ENCODE data around the gene DLK1. TPM values are rescaled to one million over a fixed set of nuclear protein-coding genes. Genes with fewer than 3 reads are reported as not detected.

Gene DLK1
- total and polyA plus RNA-seq, 2 of the 13 experiments (the other 11 are each of a cell fraction or from before 2014, with no cell fraction given), result 95.5 to 312 TPM

DNA sequence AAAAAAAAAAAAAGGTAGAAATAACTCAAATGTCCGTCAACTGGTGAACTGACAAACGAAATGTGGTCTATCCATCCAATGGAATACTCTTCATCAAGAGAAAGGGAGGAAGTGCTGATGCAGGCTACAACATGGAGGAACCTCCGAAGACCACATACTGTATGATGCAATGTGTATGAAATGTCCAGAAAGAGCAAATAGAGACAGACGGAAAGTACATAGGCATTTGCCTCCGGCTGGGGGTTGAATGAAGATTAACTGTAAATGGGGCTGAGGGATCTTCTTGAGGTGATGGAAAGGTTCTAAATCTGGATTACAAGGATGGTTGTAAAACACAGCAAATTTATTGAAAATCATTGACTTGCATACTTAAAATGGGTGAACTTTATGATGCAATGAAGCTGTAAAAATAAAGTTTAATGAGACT lies 35.4 kb downstream of the DLK1 start (continued):
- no peak for TF ChIP-seq KDM2A (CRISPR knock-in tag; IDR thresholded peaks at IDR 0.05; ENCODE audit: borderline replicate concordance, low read depth)
- TF ChIP-seq ZNF644 (CRISPR knock-in tag; IDR thresholded peaks at IDR 0.05; ENCODE audit: low read depth), result peak; percentile 97
- TF ChIP-seq RXRA (CRISPR knock-in tag; IDR thresholded peaks at IDR 0.05), result no peak
- TF ChIP-seq KMT2B (CRISPR knock-in tag; IDR thresholded peaks at IDR 0.05), result 0 out of 2 replicates have a peak, but pooled peaks have one; percentile 39
- TF ChIP-seq, protein P1, sequence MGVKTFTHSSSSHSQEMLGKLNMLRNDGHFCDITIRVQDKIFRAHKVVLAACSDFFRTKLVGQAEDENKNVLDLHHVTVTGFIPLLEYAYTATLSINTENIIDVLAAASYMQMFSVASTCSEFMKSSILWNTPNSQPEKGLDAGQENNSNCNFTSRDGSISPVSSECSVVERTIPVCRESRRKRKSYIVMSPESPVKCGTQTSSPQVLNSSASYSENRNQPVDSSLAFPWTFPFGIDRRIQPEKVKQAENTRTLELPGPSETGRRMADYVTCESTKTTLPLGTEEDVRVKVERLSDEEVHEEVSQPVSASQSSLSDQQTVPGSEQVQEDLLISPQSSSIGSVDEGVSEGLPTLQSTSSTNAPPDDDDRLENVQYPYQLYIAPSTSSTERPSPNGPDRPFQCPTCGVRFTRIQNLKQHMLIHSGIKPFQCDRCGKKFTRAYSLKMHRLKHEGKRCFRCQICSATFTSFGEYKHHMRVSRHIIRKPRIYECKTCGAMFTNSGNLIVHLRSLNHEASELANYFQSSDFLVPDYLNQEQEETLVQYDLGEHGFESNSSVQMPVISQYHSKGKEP (CRISPR knock-in tag; IDR thresholded peaks at IDR 0.05), result no peak
- TF ChIP-seq, protein P2, sequence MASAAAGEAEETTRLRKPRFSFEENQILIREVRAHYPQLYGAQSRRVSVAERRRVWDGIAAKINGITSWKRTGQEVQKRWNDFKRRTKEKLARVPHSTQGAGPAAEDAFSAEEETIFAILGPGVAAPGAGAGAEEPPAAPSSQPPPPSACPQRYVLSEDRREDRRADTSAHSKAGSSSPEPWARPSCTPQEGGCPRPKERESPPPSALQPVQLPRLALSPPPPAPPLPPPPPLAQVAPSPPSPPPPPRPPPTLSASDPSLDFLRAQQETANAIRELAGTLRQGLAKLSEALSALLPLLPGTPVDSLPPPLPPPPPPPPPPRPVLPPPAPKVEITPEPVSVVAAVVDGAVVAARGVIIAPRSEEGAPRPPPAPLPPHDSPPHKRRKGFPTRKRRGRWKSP (CRISPR knock-in tag; IDR thresholded peaks at IDR 0.05), result peak; percentile 26; the same call in 1 of the 2 replicates
- TF ChIP-seq POLR2AphosphoS2 (IDR thresholded peaks at IDR 0.05; ENCODE audit: low read depth, low read length), result no peak
- peak; percentile 71; the same call in 1 of the 2 replicates for TF ChIP-seq PATZ1 (CRISPR knock-in tag; IDR thresholded peaks at IDR 0.05)
- TF ChIP-seq SMAD3 (CRISPR knock-in tag; IDR thresholded peaks at IDR 0.05), result peak; percentile 79; the same call in 1 of the 2 replicates
- TF ChIP-seq FOXK2 (IDR thresholded peaks at IDR 0.05), result no peak
- no peak for TF ChIP-seq ESRRA (CRISPR knock-in tag; IDR thresholded peaks at IDR 0.05; ENCODE audit: low read depth)
- peak; percentile 81 for TF ChIP-seq ATF3 (CRISPR knock-in tag; IDR thresholded peaks at IDR 0.05)
- peak; percentile 77 for TF ChIP-seq ARID5B (CRISPR knock-in tag; IDR thresholded peaks at IDR 0.05)
- TF ChIP-seq GATAD2A (CRISPR knock-in tag; IDR thresholded peaks at IDR 0.05), result peak; percentile 83
- TF ChIP-seq YY1 (IDR thresholded peaks at IDR 0.05; ENCODE audit: insufficient read depth, insufficient replicate concordance, low read depth, low read length), result peak; percentile 58
- peak; percentile 36; the same call in 1 of the 2 replicates for TF ChIP-seq GABPB1 (CRISPR knock-in tag; IDR thresholded peaks at IDR 0.05)
- TF ChIP-seq FOXA3 (CRISPR knock-in tag; IDR thresholded peaks at IDR 0.05), result peak; percentile 92
- peak; percentile 99 for TF ChIP-seq DDIT3 (CRISPR knock-in tag; IDR thresholded peaks at IDR 0.05)
- TF ChIP-seq SRSF1 (optimal IDR thresholded peaks at IDR 0.05; ENCODE audit: low read depth, low read length), result no peak
- TF ChIP-seq ZNF75D (CRISPR knock-in tag; IDR thresholded peaks at IDR 0.05; ENCODE audit: borderline replicate concordance), result no peak
- TF ChIP-seq ZNF383 (CRISPR knock-in tag; IDR thresholded peaks at IDR 0.05; ENCODE audit: borderline replicate concordance), result no peak
- TF ChIP-seq KLF13 (CRISPR knock-in tag; IDR thresholded peaks at IDR 0.05), result no peak
- no peak for TF ChIP-seq FOXJ3 (CRISPR knock-in tag; IDR thresholded peaks at IDR 0.05; ENCODE audit: borderline replicate concordance)
